GM18505 (cell line): ENCODE measurements around the gene WFDC12.

Source experiments
- ATAC-seq: cut with Tn5 transposase; IDR thresholded peaks from one replicate; pipeline ENCODE4 v1.9.1; 2021; ENCODE audit not compliant: unreplicated experiment
- POLR2A ChIP-seq: IDR thresholded peaks from 4 replicates; pipeline ENCODE4 v1.6.1; 2011; ENCODE audit warnings: borderline replicate concordance; ENCODE audit not compliant: insufficient read depth, insufficient read length; ENCODE audit errors: extremely low read depth

Gene WFDC12

DNA sequence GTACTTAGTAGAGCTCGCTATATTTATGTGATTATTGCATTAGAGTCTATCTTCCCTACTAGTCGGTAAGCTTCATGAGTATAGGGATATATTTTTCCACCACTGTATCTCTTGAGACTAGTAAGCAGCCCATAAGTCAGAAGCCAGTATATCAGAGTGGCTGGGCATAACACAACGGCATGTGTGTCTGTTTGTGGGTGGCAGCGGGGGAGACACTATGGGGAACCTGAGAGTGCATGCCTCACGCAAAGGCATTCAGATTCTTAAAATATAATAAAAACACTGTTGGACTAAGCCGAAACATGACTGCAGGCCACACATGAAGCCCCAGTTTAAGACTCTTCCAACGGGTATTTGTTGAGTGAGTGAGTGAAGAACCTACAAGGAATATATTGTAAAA is 31.4 kb downstream of the WFDC12 start:
- no peak for ATAC-seq
- no peak for TF ChIP-seq POLR2A

GRCh38 chr20:45091366-45091765 is 32.9 kb downstream of the WFDC12 start:
- no peak for TF ChIP-seq POLR2A
- no peak for ATAC-seq

DNA sequence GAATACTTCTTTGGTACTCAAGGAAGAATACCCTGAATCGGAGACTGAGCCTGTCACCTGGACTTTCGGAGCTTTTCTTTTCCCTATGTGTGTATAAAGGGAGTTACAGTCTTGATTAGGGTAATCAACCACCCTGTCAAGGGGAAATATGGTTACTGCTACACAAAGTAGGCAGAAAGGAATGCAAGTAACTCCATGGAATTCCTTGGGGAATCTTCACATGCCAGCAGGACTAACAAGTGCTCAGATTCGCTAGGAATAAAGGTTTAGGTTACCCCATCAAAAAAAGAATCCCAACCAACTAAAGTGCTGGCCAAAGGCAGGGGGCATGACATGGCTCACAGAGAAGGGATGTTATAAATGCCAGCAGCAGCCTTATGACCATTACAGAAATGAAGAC is 33.8 kb downstream of the WFDC12 start:
- no peak for ATAC-seq
- no peak for TF ChIP-seq POLR2A

GRCh38 chr20:45088247-45088646 is 36.0 kb downstream of the WFDC12 start:
- no peak for TF ChIP-seq POLR2A
- no peak for ATAC-seq

- no peak for ATAC-seq
- TF ChIP-seq POLR2A = no peak
Measured at GRCh38 chr20:45087814-45088213, 36.5 kb downstream of the WFDC12 start.

DNA sequence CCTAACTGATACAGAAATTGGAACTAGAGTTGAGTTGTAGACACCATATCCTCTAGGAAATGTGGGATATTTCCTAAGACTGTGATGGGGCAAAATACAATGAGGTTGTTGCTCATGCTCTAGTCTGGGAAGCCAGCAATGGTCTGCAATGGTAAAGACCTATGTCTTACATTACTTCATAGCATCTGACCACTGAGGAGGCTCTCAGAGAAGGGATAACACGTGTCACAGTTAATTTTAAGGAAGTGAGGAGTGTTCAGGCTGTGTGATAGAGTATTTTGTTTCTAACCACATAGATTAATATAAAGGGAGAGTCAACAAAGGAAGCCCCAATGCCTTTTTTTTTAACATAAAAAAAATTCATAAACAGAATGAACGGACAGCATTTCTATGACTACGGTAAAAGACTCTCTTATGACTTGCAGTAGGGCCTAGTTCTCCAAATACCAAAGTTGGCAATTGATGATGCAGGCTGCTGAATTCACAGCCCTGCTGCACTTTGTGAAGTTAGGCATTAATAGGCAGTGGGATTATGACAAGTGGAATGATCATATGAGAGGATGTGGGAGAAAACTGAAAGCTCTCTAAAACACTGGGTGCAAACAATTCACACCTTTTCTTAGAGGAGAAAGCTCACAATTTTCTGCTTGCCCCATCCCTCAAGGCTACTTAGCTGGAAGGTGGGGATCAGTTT is 37.0 kb downstream of the WFDC12 start:
- TF ChIP-seq POLR2A = no peak
- ATAC-seq = no peak

- no peak for TF ChIP-seq POLR2A
- no peak for ATAC-seq
Measured at GRCh38 chr20:45085867-45086266, 38.4 kb downstream of the WFDC12 start.

GRCh38 chr20:45085289-45085688 is 39.0 kb downstream of the WFDC12 start:
- ATAC-seq = no peak
- no peak for TF ChIP-seq POLR2A

DNA sequence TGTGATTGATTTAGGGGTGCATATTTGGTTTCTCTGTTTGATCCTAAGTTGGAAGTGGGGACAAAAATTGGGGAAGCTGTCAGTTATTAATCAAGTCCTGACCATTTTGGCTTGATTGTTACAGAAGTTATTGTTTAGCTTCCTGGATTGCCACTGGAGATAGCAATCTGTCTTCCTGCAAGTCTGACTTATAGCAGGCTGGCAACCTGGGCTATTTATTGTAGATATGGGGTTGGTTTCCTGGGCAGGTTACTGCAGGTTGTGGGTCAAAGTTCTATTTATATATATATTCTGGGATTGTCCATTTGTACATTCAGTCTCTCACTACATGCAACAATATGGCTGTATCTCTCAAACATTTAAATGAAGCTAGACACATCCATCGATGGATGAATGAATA is 41.1 kb downstream of the WFDC12 start:
- TF ChIP-seq POLR2A = no peak
- no peak for ATAC-seq

GRCh38 chr20:45082468-45082867 is 41.8 kb downstream of the WFDC12 start:
- no peak for TF ChIP-seq POLR2A
- ATAC-seq = no peak

DNA sequence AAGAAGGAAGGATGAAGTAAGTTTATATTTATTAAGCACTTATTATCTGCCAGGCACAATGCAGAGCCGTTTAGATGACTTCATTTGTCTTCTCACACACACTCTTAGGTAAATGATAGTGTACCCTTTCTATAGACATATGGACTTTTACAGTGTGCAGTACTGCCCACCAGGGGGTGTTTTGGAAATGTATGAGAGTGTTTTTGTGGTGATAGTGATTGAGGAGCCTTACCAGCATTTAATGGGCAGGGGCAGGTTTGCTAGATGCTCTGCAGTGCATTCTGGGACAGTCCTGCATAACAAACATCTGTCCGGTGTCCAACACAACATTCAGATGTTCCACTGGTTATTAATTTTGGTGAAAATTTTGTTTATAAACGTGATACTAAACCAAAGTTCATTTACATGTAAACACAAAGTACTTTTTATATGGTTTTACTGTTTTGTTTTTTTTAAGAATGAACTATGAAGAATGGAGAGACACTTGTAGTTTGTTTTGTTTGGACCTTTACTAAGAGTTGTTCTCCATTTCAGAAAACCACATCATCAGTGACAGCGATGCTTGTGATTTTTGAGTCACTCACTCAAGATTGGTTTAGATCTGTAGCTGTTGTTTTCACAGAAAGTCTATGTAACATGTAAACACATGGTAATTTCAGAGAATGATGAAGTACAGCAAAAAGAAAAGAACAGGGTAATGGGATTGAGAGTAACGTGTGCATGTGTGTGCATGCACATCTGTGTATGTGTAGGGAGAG is 43.2 kb downstream of the WFDC12 start:
- ATAC-seq = no peak
- TF ChIP-seq POLR2A = no peak

- no peak for ATAC-seq
- no peak for TF ChIP-seq POLR2A
Measured at GRCh38 chr20:45077559-45077958, 46.7 kb downstream of the WFDC12 start.
